SJSA1 (cell line): ENCODE data around the gene ACSS3. TPM values are rescaled to one million over a fixed set of nuclear protein-coding genes. Genes with fewer than 3 reads are reported as not detected.
"Not testable (repeated sequence)": the region's sequence is repeated elsewhere in the genome, so short reads cannot be mapped to it uniquely, and the experiment has no call there.

ENCODE experiments used
- DNase-seq, 2 experiments: peaks; one replicate each; pipeline ENCODE4 v3.0.0-alpha.2; 2015 to 2020; ENCODE audit warnings: low spot score in 2 of 2, low read depth in 1 of 2
- H3K27ac ChIP-seq: fragments of 250-450 bp; sonication (Bioruptor Pico); 2 replicates; pipeline ENCODE4 v1.5.1; 2020; ENCODE audit warnings: mild to moderate bottlenecking, moderate library complexity
- H3K27me3 ChIP-seq: fragments of 250-450 bp; sonication (Bioruptor Pico); replicated peaks from 2 replicates; pipeline ENCODE4 v1.5.1; 2020; ENCODE audit warnings: mild to moderate bottlenecking, moderate library complexity
- H3K36me3 ChIP-seq: fragments of 250-450 bp; sonication (Bioruptor Pico); 2 replicates; pipeline ENCODE4 v1.5.1; 2020; ENCODE audit warnings: mild to moderate bottlenecking
- H3K4me1 ChIP-seq: fragments of 250-450 bp; sonication (Bioruptor Pico); replicated peaks from 2 replicates; pipeline ENCODE4 v1.6.1; 2021; ENCODE audit warnings: mild to moderate bottlenecking
- H3K4me3 ChIP-seq: fragments of 250-450 bp; sonication (Bioruptor Pico); 2 replicates; pipeline ENCODE4 v1.5.1; 2020; ENCODE audit warnings: mild to moderate bottlenecking
- H3K9me3 ChIP-seq: fragments of 250-450 bp; sonication (Bioruptor Pico); replicated peaks from 2 replicates; pipeline ENCODE4 v1.5.1; 2020; ENCODE audit warnings: mild to moderate bottlenecking
- total RNA-seq: library from RNA; depleted of rRNA; stranded (reverse); fragments of >200 nt; shearing (Covaris generic); gene quantifications from 2 replicates; pipeline ENCODE4 v1.2.3, GENCODE V29; 2014; rRNA removed

Gene ACSS3, protein sequence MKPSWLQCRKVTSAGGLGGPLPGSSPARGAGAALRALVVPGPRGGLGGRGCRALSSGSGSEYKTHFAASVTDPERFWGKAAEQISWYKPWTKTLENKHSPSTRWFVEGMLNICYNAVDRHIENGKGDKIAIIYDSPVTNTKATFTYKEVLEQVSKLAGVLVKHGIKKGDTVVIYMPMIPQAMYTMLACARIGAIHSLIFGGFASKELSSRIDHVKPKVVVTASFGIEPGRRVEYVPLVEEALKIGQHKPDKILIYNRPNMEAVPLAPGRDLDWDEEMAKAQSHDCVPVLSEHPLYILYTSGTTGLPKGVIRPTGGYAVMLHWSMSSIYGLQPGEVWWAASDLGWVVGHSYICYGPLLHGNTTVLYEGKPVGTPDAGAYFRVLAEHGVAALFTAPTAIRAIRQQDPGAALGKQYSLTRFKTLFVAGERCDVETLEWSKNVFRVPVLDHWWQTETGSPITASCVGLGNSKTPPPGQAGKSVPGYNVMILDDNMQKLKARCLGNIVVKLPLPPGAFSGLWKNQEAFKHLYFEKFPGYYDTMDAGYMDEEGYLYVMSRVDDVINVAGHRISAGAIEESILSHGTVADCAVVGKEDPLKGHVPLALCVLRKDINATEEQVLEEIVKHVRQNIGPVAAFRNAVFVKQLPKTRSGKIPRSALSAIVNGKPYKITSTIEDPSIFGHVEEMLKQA
- total RNA-seq, result 0.28 and 1.3 TPM in 2 replicates

DNA sequence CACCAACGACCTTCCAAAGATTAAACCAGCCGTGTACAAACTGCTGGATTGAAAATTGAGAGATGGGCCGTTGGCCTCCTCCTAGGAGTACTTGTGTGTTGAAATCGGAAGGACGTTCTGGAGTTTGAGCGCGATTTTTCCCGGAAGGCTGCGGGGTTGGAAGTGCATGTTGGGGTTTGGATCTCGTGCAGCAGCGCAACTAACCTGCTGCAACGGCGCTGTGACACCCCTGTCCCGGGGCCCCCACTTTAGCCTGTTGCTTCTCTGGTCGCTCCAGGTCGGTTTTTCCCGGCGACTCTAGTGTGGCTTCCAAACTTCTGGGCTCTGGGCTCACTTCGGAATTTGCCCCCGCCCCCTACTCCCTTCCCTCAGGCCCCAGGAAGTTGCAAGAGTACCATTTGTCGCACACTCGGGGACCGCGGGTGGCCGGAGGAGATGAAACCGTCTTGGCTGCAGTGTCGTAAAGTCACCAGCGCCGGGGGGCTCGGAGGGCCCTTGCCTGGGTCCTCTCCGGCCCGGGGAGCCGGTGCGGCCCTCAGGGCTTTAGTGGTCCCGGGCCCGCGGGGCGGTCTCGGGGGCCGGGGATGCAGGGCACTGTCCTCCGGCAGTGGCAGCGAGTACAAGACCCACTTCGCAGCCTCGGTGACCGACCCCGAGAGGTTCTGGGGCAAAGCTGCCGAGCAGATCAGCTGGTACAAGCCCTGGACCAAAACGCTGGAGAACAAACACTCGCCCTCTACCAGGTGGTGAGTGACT, at the start of gene ACSS3:
Gene ACSS3 (plus strand): TSS at position 394 of the 756 bp plus-strand sequence. CDS start 42 bp downstream, at position 436.
- peak in 1 of 2 experiments; percentile 6 for DNase-seq

DNA sequence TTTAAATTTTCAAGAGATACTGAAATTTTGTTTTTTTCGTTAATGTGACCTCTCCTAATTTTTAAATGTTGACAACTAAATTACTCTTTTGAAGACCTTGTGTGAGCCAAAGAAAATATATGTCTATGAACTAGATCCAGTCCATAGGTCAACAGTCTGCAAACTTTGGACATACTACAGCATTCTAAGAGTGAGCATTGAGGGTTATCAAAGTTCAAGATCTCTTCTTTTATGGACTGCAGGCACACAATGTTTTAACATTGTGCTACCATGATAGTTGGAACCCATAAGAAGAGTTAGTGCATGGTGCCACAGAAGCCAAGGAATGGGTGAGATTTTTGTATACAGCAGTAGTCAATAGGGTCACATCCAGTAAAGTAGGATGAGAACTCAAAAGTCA, 43.0 kb upstream of the ACSS3 start:
- Histone ChIP-seq H3K4me3 (no peak overlapping the region), H3K4me1 (no peaks in the 10 kb centered on the region), H3K9me3 (no peaks in the 10 kb centered on the region), H3K27ac (no peak overlapping the region), H3K27me3 (no peaks in the 10 kb centered on the region), H3K36me3 (no peaks in the 10 kb centered on the region)
- DNase-seq, result no peak

More for the DNA sequence above, at the start of gene ACSS3:
- Histone ChIP-seq H3K4me3 (peak within 1 kb of the TSS; percentile 41), H3K27me3 (peaks cover 12% of the 10 kb centered on the region), H3K36me3 (no peaks in the 10 kb centered on the region), H3K4me1 (peaks cover 11% of the 10 kb centered on the region; the same call in 1 of the 2 replicates), H3K9me3 (no peaks in the 10 kb centered on the region), H3K27ac (no peak within 1 kb of the TSS)

DNA sequence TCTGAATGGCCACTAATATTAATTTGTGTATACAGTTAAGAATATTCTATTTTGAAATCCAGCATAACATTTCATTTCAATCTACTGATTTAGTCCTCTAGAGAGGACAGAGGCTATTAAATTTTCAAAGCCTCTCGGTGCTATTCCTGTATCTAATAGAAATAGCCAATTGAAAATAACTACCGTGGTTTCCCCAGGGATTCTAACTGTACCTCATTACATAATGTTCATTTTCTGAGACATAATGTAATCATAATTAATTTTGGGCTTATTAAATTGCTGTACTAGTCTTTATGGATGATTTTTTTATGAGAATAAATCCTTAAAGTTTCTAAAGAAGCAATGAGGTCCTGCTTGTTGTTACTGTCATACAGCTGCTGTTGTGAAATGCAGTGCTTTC, 38.6 kb upstream of the ACSS3 start:
- Histone ChIP-seq H3K4me1 (no peaks in the 10 kb centered on the region), H3K36me3 (no peaks in the 10 kb centered on the region), H3K27me3 (no peaks in the 10 kb centered on the region), H3K4me3 (no peak overlapping the region), H3K9me3 (no peaks in the 10 kb centered on the region), H3K27ac (no peak overlapping the region)
- DNase-seq, result no peak

DNA sequence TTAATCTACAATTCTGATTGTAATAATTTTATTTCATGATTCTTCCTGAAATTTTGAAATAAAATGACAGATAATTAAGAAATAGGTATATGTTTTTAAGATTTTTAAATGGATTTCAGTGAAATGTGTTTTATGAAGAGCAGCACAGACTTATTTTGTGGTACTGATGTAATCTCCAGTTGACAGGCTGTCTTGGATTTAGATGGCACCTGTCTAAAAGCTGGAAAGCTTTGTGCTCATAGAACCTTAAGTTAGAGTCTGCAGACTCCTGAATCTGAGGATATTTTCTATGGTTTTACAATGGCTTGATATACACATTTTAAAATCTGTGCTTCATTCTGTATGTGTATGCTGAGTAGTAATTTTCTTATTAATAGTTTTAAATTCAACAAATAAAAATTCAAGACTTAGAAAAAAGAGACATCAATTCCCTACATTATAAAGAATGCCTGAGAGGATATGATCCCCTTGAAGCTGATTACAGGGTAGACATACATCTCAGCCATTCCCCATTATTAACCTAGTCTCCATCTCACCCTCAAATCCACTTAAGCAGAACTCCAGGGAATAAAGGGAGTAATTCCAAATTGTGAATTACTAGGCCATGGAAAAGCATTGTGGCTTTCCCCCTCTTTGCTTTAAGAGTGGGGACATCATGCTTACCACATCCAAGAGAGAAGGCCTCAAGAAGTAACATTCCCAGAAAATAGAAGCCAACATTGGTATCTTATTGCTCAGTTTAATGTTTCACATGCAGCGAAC, 33.7 kb upstream of the ACSS3 start:
- Histone ChIP-seq H3K36me3 (no peaks in the 10 kb centered on the region), H3K27me3 (no peaks in the 10 kb centered on the region), H3K4me3 (no peak overlapping the region), H3K4me1 (no peaks in the 10 kb centered on the region), H3K27ac (no peak overlapping the region), H3K9me3 (no peaks in the 10 kb centered on the region)
- DNase-seq, result no peak

DNA sequence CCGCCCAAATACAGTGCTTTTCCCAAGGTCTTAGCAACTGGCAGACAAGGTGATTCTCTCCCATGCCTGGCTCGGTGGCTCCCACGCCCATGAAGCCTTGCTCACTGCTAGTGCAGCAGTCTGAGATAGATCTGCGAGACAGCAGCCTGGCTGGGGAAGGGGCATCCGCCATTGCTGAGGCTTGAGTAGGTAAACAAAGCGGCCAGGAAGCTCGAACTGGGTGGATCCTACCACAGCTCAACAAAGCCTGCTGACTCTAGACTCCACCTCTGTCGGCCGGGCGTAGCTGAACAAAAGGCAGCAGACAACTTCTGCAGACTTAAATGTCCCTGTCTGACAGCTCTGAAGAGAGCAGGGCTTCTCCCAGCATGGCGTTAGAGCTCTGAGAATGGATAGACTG, 12.9 kb upstream of the ACSS3 start:
- H3K36me3 ChIP-seq, H3K4me3 ChIP-seq, DNase-seq, H3K27me3 ChIP-seq, H3K27ac ChIP-seq, H3K4me1 ChIP-seq, H3K9me3 ChIP-seq: not testable (repeated sequence)

DNA sequence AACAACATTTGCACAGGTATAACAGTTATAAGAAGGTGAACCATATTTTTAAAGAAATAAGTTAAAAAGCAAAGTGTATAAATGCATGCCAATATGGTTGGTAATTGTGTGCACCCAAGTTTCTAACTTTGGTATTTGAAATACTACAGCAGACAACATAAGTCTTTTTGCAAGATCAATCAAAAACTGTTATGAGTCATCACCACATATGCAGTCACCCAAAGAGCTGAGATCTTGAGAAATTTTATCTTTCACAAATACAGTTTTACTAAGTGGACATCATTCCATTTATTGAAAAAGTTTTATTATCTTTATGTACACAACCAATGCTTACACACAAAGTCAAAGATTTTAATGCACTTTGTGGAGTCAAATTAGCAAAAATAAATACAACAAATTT, 7.0 kb upstream of the ACSS3 start:
- DNase-seq, result no peak
- no peaks in the 10 kb centered on the region for H3K4me1 ChIP-seq
- no peaks in the 10 kb centered on the region for H3K36me3 ChIP-seq
- H3K27ac ChIP-seq, result no peak overlapping the region
- no peak overlapping the region for H3K4me3 ChIP-seq
- no peaks in the 10 kb centered on the region for H3K27me3 ChIP-seq
- no peaks in the 10 kb centered on the region for H3K9me3 ChIP-seq

DNA sequence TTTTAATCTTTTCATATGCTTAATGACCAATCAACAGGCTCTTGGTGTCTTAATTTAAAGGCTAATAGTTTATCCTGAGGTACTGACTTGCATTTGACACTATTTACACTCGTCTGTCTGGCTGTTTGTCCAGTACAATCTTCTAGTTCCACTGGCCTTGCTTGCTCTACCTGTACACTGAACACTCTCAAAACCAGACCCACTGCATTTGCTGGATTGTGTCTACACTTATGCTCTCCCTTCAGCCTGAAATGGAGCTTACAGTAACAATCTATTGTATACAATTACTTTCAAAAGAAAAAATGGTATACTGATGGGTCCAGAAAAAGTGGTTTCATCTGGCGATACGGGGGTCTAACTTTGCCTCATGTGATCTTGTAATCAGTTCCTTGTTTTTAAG, 2.3 kb upstream of the ACSS3 start:
- H3K27me3 ChIP-seq, result peaks cover 12% of the 10 kb centered on the region; the same call in 1 of the 2 replicates

DNA sequence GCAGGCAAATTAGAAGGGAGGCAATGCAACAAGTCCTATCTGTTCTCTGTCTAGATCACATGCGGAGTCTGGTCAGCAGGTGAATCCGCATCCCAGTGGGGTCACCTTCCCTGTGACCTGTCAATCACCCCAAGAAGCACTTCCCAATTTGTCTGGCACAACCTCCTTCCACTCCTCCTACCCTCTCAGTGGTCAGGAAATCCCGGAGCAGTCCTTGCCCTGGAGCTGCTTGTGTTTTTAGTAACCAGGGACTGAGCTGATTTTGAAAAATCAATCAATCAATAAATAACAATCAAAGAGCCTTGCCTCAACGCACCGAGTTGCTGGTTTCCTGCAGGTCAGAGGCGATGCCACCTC, 572 bp upstream of the ACSS3 start:
- no peak for DNase-seq
- H3K27me3 ChIP-seq, result peaks cover 12% of the 10 kb centered on the region
- no peak overlapping the region for H3K27ac ChIP-seq
- H3K4me1 ChIP-seq, result peaks cover 11% of the 10 kb centered on the region; the same call in 1 of the 2 replicates
- H3K4me3 ChIP-seq, result peak overlapping the region; percentile 41
- H3K36me3 ChIP-seq, result no peaks in the 10 kb centered on the region
- H3K9me3 ChIP-seq, result no peaks in the 10 kb centered on the region

More for the DNA sequence above, 2.3 kb upstream of the ACSS3 start:
- no peaks in the 10 kb centered on the region for H3K9me3 ChIP-seq
- DNase-seq, result no peak
- H3K27ac ChIP-seq, result no peak overlapping the region
- H3K4me3 ChIP-seq, result no peak overlapping the region
- H3K4me1 ChIP-seq, result peaks cover 11% of the 10 kb centered on the region; the same call in 1 of the 2 replicates
- no peaks in the 10 kb centered on the region for H3K36me3 ChIP-seq

DNA sequence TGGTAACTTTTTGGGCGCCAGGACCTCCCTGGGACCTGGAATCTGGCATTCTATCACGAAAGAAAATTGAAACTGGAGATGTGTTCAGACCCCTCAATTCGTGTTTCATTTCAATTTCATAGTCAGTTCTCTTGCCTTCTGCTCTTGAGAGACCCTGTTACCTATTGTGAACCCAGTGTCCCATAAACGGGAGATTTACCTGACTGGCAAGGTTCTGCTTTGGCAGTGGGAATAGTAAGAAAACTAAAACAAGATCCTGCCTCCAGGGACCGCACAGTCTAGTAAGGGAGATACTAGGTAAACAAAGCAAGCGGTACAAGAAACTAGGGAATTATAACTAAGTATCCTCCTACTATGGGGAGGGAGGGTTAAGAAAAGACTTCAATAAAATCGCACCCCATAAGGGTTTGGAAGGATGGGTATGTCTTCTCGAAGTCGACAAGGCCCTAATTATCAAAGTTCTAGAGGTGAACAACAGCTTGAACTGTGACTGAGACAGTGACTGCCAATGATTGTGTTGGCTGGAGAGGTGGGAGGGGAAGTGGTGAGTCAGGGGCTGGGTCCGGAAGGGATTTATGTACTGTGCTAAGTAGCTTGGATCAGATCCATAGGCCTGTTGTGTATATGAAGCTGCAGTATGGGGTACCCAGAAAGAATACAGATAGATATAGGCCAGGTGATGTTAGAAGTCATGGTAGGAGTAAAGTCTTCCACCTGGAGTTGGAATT, 754 bp downstream of the ACSS3 start:
- no peaks in the 10 kb centered on the region for H3K9me3 ChIP-seq
- peak overlapping the region; percentile 41 for H3K4me3 ChIP-seq
- peaks cover 11% of the 10 kb centered on the region; the same call in 1 of the 2 replicates for H3K4me1 ChIP-seq
- peaks cover 12% of the 10 kb centered on the region for H3K27me3 ChIP-seq
- peak in 1 of 2 experiments; percentile 9 for DNase-seq
- no peaks in the 10 kb centered on the region for H3K36me3 ChIP-seq
- no peak overlapping the region for H3K27ac ChIP-seq

DNA sequence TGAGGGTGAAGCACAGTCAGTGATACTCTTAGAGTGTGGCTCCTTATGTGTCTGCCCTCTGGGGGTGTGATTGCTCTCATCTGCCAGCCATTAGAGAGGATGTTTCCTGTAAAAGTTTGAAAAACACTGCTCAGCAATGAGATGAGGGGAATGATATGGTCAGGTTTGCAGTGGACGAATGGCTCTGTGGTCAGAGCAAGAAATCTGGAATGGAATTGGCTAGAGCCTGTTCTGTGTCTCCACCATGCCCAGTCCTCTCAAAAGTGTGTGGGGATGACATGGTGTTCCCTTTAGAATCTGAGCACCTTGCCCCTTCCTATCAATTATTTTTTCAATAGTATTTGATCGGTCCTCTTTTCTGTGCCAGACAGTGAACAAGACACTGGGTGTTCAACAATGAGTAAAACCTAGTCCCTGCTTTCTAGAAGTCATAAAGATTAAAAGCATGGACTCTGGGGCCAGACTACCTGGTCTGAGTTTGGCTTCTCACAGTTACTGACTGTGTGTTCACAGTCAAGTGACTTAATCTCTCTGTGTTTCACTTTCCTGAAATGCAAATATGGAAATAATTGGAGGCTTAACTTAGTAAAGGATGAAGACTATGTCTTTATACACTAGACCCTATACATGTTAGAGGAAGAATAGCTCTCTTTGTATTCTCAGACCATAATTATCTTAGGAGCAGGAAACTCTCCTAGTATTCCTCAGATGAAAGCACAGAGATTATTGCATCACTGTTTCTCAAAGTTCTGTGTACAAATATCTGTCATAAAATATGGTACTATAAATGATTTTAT, 1.6 kb downstream of the ACSS3 start:
- Histone ChIP-seq H3K4me1 (peaks cover 11% of the 10 kb centered on the region; the same call in 1 of the 2 replicates), H3K9me3 (no peaks in the 10 kb centered on the region), H3K27ac (no peak overlapping the region), H3K4me3 (no peak overlapping the region), H3K27me3 (peaks cover 12% of the 10 kb centered on the region), H3K36me3 (no peaks in the 10 kb centered on the region)
- DNase-seq, result no peak

DNA sequence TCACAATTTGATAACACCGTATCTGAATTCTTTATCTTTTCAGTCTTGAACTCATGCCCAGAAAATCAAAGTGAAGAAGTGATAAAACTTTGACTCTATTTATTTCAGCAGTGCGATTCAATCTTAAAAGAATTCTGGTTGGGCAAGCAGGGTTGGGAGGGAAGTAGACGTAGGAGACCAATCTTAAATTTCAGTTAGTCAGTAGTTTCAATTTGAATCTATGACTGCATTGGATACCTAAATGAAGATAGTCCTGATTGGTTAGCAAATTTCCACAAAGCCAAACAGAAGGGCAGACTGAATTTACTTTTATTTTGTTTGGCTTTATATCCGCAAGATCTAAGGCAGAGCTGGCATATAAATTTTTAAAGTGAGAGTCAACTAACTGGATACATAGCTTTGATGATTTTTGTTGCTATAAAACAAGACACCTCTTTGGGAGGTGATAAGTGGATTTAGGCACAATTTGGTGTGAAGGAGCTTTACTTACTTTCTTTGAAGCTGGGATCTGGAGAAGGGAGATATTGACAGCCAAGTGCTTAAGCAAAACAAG, 2.6 kb downstream of the ACSS3 start:
- no peak for DNase-seq
- no peaks in the 10 kb centered on the region for H3K36me3 ChIP-seq
- no peak overlapping the region for H3K4me3 ChIP-seq
- H3K4me1 ChIP-seq, result peaks cover 11% of the 10 kb centered on the region; the same call in 1 of the 2 replicates
- H3K27ac ChIP-seq, result no peak overlapping the region
- H3K9me3 ChIP-seq, result no peaks in the 10 kb centered on the region
- peaks cover 12% of the 10 kb centered on the region for H3K27me3 ChIP-seq

DNA sequence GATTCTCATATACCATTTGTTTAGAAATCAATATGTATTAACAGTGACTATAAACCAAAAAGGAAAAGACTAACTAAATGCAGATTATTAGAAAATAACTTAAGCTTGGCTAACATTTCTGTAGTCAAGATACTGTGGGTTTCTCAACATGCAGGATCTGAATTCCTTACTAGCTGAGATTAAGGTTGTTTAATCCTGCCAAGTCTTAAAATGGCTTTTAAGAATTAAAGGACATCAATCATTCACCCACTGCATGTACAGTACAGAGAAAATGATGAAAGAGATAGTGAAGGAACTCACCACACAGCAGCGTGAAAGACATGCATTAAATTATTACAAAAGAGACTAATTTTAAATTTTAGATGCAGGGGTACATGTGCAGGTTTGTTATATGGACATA, 3.8 kb downstream of the ACSS3 start:
- Histone ChIP-seq H3K27me3 (peaks cover 12% of the 10 kb centered on the region), H3K4me1 (peaks cover 11% of the 10 kb centered on the region; the same call in 1 of the 2 replicates), H3K36me3 (no peaks in the 10 kb centered on the region), H3K27ac (no peak overlapping the region), H3K4me3 (no peak overlapping the region), H3K9me3 (no peaks in the 10 kb centered on the region)
- no peak for DNase-seq
